NT2/D1 (cell line): ENCODE data around the gene EP400.
"Not testable (repeated sequence)": the region's sequence is repeated elsewhere in the genome, so short reads cannot be mapped to it uniquely, and the experiment has no call there.

Experiments
- DNase-seq: peaks from one replicate; pipeline ENCODE4 v3.0.0-alpha.2; 2011; ENCODE audit warnings: low read depth, low spot score
- H3K27me3 ChIP-seq: 2 replicates; pipeline ENCODE4 v1.6.0; 2011; ENCODE audit warnings: mild to moderate bottlenecking; ENCODE audit not compliant: insufficient read length, insufficient read depth
- H3K36me3 ChIP-seq: 2 replicates; pipeline ENCODE4 v1.6.1; 2011; ENCODE audit warnings: mild to moderate bottlenecking, low read length, mixed read lengths; ENCODE audit not compliant: insufficient read depth, insufficient read length
- H3K4me1 ChIP-seq: 2 replicates; pipeline ENCODE4 v1.5.1; 2011; ENCODE audit not compliant: insufficient read depth, insufficient read length
- H3K4me3 ChIP-seq: 2 replicates; pipeline ENCODE4 v1.5.1; 2011; ENCODE audit warnings: low read depth; ENCODE audit not compliant: insufficient read length
- H3K9ac ChIP-seq: 2 replicates; pipeline ENCODE4 v1.6.0; 2011; ENCODE audit warnings: low read depth; ENCODE audit not compliant: insufficient read length
- H3K9me3 ChIP-seq: 2 replicates; pipeline ENCODE4 v1.5.1; 2011; ENCODE audit warnings: mild to moderate bottlenecking, low read length; ENCODE audit not compliant: insufficient read depth
- SUZ12 ChIP-seq: IDR thresholded peaks from 2 replicates; pipeline ENCODE4 v1.6.1; 2011; ENCODE audit not compliant: insufficient read length, insufficient read depth; ENCODE audit errors: extremely low read depth
- YY1 ChIP-seq: IDR thresholded peaks from 2 replicates; pipeline ENCODE4 v1.6.1; 2011; ENCODE audit not compliant: insufficient read length, insufficient read depth
- ZNF274 ChIP-seq: IDR thresholded peaks from 2 replicates; pipeline ENCODE4 v1.6.1; 2011; ENCODE audit warnings: mild to moderate bottlenecking, low read depth, low read length

Gene EP400

GRCh38 chr12:132078190-132078589 lies 128.4 kb downstream of the EP400 start:
- H3K36me3 ChIP-seq, result peaks cover 62% of the 10 kb centered on the region
- no peak overlapping the region for H3K4me3 ChIP-seq
- DNase-seq, result no peak
- H3K4me1 ChIP-seq, result peaks cover 4% of the 10 kb centered on the region
- H3K9me3 ChIP-seq, result peaks cover 10% of the 10 kb centered on the region; the same call in 1 of the 2 replicates
- H3K27me3 ChIP-seq, result no peaks in the 10 kb centered on the region
- TF ChIP-seq ZNF274, result no peak
- TF ChIP-seq YY1, result no peak
- TF ChIP-seq SUZ12, result no peak
- H3K9ac ChIP-seq, result no peak overlapping the region

GRCh38 chr12:132079200-132079599 lies 129.5 kb downstream of the EP400 start:
- no peak overlapping the region for H3K4me3 ChIP-seq
- peaks cover 6% of the 10 kb centered on the region; the same call in 1 of the 2 replicates for H3K9me3 ChIP-seq
- no peak overlapping the region for H3K9ac ChIP-seq
- no peaks in the 10 kb centered on the region for H3K27me3 ChIP-seq
- H3K36me3 ChIP-seq, result peaks cover 60% of the 10 kb centered on the region
- peaks cover 4% of the 10 kb centered on the region for H3K4me1 ChIP-seq
- no peak for TF ChIP-seq ZNF274
- no peak for TF ChIP-seq YY1
- TF ChIP-seq SUZ12, result no peak
- no peak for DNase-seq

GRCh38 chr12:132079695-132080094 lies 130.0 kb downstream of the EP400 start:
- no peak for TF ChIP-seq SUZ12
- TF ChIP-seq YY1, result no peak
- TF ChIP-seq ZNF274, result no peak

GRCh38 chr12:132080515-132080914 lies 130.8 kb downstream of the EP400 start:
- peaks cover 54% of the 10 kb centered on the region for H3K36me3 ChIP-seq
- H3K4me1 ChIP-seq, H3K4me3 ChIP-seq, H3K27me3 ChIP-seq, H3K9ac ChIP-seq, DNase-seq, H3K9me3 ChIP-seq: not testable (repeated sequence)

More at GRCh38 chr12:132079695-132080094, 130.0 kb downstream of the EP400 start:
- peaks cover 55% of the 10 kb centered on the region for H3K36me3 ChIP-seq
- no peak overlapping the region for H3K9ac ChIP-seq
- no peaks in the 10 kb centered on the region for H3K27me3 ChIP-seq
- no peak for DNase-seq
- peaks cover 3% of the 10 kb centered on the region for H3K4me1 ChIP-seq
- no peak overlapping the region for H3K4me3 ChIP-seq
- H3K9me3 ChIP-seq, result 0 out of 2 replicates have a peak, but pooled peaks cover 5% of the 10 kb centered on the region

- Histone ChIP-seq H3K4me1 (peaks cover 4% of the 10 kb centered on the region), H3K4me3 (no peak overlapping the region), H3K9ac (no peak overlapping the region), H3K27me3 (no peaks in the 10 kb centered on the region), H3K36me3 (peaks cover 49% of the 10 kb centered on the region), H3K9me3 (no peaks in the 10 kb centered on the region)
- DNase-seq, result no peak
- TF ChIP-seq SUZ12, result no peak
- no peak for TF ChIP-seq YY1
- no peak for TF ChIP-seq ZNF274
Observed at GRCh38 chr12:132081423-132081822, 131.7 kb downstream of the EP400 start.

- Histone ChIP-seq H3K36me3 (peaks cover 34% of the 10 kb centered on the region), H3K9me3 (no peaks in the 10 kb centered on the region), H3K4me1 (peaks cover 4% of the 10 kb centered on the region), H3K27me3 (no peaks in the 10 kb centered on the region), H3K4me3 (peak overlapping the region; percentile 37), H3K9ac (peak overlapping the region; percentile 71)
- DNase-seq, result no peak
- TF ChIP-seq ZNF274 (no peak), SUZ12 (no peak)
Observed at GRCh38 chr12:132083614-132083940, 133.8 kb downstream of the EP400 start.

- TF ChIP-seq ZNF274 (no peak), SUZ12 (no peak), YY1 (no peak)
- Histone ChIP-seq H3K9ac (peak overlapping the region; percentile 94), H3K27me3 (no peaks in the 10 kb centered on the region), H3K4me3 (peak overlapping the region; percentile 93), H3K36me3 (peaks cover 29% of the 10 kb centered on the region), H3K9me3 (no peaks in the 10 kb centered on the region), H3K4me1 (peaks cover 4% of the 10 kb centered on the region)
- peak; percentile 92 for DNase-seq
Observed at GRCh38 chr12:132083941-132084620, 134.3 kb downstream of the EP400 start.
